Upper lobe of left lung (tissue), 6 donors: ENCODE data around the gene USP10. TPM values are rescaled to one million over a fixed set of nuclear protein-coding genes. Genes with fewer than 3 reads are reported as not detected.
"Not testable (repeated sequence)": the region's sequence is repeated elsewhere in the genome, so short reads cannot be mapped to it uniquely, and the experiment has no call there.

Experiments
- ATAC-seq, 2 donors: fragments of 200-7000 bp; cut with Tn5 transposase; one replicate each; pipeline ENCODE4 v1.9.1; 2022; ENCODE audit warnings: mild to moderate bottlenecking in 2 of 2, moderate library complexity in 2 of 2; ENCODE audit not compliant: low FRiP score in 2 of 2
- DNase-seq, 2 donors: peaks; one replicate each; pipeline ENCODE4 v3.0.0-alpha.2; 2019 to 2020
- H3K27ac ChIP-seq, 4 donors: fragments of 200-600 bp; sonication (generic); one replicate each; pipeline ENCODE4 v1.5.1; 2016 to 2019
- H3K27me3 ChIP-seq, 4 donors: fragments of 200-600 bp; sonication (generic); one replicate each; pipeline ENCODE4 v1.5.1; 2017 to 2019
- H3K36me3 ChIP-seq, 4 donors: fragments of 200-600 bp; sonication (generic); one replicate each; pipeline ENCODE4 v1.5.1; 2016 to 2019
- H3K4me1 ChIP-seq, 4 donors: fragments of 200-600 bp; sonication (generic); one replicate each; pipeline ENCODE4 v1.5.1; 2018 to 2019
- H3K4me3 ChIP-seq, 4 donors: fragments of 200-600 bp; sonication (generic); one replicate each; pipeline ENCODE4 v1.5.1; 2017 to 2019; ENCODE audit warnings: mild to moderate bottlenecking in 2 of 4, moderate library complexity in 1 of 4
- H3K9me3 ChIP-seq, 4 donors: fragments of 200-600 bp; sonication (generic); one replicate each; pipeline ENCODE4 v1.5.1; 2018 to 2019
- EP300 ChIP-seq, 4 donors: sonication (generic); formaldehyde crosslinking; IDR thresholded peaks; one replicate each; pipeline ENCODE4 v1.5.1; 2017; ENCODE audit warnings: antibody characterized with exemption in 4 of 4, control low read depth in 2 of 4
- POLR2A ChIP-seq, 4 donors: fragments of 450-650 bp; IDR thresholded peaks; one replicate each; pipeline ENCODE4 v1.5.1; 2016 to 2017; ENCODE audit warnings: antibody characterized with exemption in 4 of 4, mild to moderate bottlenecking in 2 of 4
- POLR2AphosphoS5 ChIP-seq, 2 donors: sonication (generic); formaldehyde crosslinking; IDR thresholded peaks; one replicate each; pipeline ENCODE4 v1.5.1; 2017; ENCODE audit warnings: antibody characterized with exemption in 2 of 2
- WGBS, 2 donors: methylation state at CpG; one replicate each; pipeline ENCODE4 v1.1.5; 2017 to 2018; 5-methylcytosine and 5-hydroxymethylcytosine counted together
- total RNA-seq, 6 donors: library from RNA; depleted of rRNA in 4 of 6; stranded (reverse); fragments of >200 nt in 4 of 6; gene quantifications; one replicate each; pipeline versions ENCODE4 v1.1.0 to v1.2.1, GENCODE V29; 2016 to 2021
- TF ChIP-seq, protein P1 (sequence below), 6 experiments: fragments of 450-650 bp in 4 of 6; fragments of 200-600 bp in 2 of 6; sonication (generic) in 2 of 6; IDR thresholded peaks; one replicate each; pipeline ENCODE4 v1.5.1; 2016 to 2019; ENCODE audit warnings: antibody characterized with exemption in 6 of 6
- donor health status: DM: no; HTN: no; CAD: no; lungs with moderate emphysema.
- donor health status: DM: no; HTN: yes; CAD: no; lungs with severe emphysema.

Gene USP10
- total RNA-seq, 6 donors from 2014 or later, result 40.9 to 64.7 (median 51.5) TPM

DNA sequence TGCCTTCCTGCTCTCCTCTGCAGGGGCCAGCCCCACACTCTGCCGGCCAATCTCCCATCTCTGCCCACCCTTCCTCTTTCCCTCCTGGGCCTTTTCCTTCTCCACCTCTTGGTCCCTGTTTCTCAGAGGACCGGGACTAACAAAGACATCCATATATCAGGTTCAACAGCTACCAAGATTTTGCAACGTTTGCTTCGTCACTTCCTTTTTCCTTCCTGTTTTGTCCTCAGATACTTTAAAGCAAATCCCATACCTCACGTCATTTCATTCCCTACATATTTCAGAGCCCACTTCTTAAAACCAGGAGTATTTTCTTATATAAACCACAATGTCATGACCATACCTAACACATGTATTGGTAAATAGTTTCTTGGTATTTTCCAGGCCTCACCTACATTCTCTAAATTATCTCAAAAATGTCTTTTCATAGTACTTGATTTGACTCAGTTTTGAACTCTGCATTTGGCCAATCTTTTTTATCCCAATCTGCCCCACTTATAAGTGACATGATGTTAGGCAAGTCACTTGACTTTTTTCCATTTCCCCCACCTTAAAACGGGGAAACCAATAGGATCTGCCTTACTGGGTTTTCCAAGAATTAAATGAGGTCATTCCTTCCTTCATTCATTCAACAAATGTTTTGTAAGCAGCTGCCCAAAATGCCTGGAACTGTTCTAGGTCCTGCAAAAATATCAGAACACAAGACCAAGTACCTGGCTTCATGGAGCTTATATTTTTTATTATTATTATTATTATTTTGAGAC, 7.2 kb upstream of the USP10 start:
- Histone ChIP-seq H3K36me3 (no peaks in the 10 kb centered on the region), H3K27ac (peak overlapping the region in 1 of 4 donors; percentile 55), H3K4me3 (no peak overlapping the region), H3K27me3 (no peaks in the 10 kb centered on the region), H3K9me3 (no peaks in the 10 kb centered on the region), H3K4me1 (no peaks in the 10 kb centered on the region)
- 38 to 53% methylated on average over 6 of the region's 6 CpGs for WGBS, 2 donors
- TF ChIP-seq, protein P1, sequence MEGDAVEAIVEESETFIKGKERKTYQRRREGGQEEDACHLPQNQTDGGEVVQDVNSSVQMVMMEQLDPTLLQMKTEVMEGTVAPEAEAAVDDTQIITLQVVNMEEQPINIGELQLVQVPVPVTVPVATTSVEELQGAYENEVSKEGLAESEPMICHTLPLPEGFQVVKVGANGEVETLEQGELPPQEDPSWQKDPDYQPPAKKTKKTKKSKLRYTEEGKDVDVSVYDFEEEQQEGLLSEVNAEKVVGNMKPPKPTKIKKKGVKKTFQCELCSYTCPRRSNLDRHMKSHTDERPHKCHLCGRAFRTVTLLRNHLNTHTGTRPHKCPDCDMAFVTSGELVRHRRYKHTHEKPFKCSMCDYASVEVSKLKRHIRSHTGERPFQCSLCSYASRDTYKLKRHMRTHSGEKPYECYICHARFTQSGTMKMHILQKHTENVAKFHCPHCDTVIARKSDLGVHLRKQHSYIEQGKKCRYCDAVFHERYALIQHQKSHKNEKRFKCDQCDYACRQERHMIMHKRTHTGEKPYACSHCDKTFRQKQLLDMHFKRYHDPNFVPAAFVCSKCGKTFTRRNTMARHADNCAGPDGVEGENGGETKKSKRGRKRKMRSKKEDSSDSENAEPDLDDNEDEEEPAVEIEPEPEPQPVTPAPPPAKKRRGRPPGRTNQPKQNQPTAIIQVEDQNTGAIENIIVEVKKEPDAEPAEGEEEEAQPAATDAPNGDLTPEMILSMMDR (IDR thresholded peaks at IDR 0.05), result no peak
- TF ChIP-seq EP300 (IDR thresholded peaks at IDR 0.05), result no peak
- TF ChIP-seq POLR2AphosphoS5 (IDR thresholded peaks at IDR 0.05), result no peak
- TF ChIP-seq POLR2A (IDR thresholded peaks at IDR 0.05), result no peak
- ATAC-seq, result peak in 1 of 2 donors; percentile 28
- peak in 1 of 2 donors; percentile 23 for DNase-seq

DNA sequence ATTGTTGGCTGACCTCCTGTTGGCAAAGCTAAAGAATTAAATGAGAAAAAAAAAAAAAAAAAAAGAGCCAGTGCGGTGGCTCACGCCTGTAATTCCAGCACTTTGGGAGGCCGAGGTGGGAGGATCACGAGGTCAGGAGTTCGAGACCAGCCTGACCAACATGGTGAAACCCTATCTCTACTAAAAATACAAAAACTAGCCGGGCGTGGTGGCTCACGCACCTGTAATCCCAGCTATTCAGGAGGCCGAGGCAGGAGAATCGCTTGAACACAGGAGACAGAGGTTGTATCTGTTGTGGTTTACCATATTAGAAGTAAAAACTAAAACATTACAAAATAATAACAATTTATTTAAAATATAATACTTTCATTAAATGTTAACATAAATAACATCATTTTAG, 5.9 kb upstream of the USP10 start:
- not testable (repeated sequence) for ATAC-seq, DNase-seq, H3K4me1 ChIP-seq, H3K27ac ChIP-seq, H3K27me3 ChIP-seq, H3K9me3 ChIP-seq, H3K36me3 ChIP-seq, H3K4me3 ChIP-seq
- 91 to 98% methylated on average over 10 of the region's 10 CpGs for WGBS, 2 donors

DNA sequence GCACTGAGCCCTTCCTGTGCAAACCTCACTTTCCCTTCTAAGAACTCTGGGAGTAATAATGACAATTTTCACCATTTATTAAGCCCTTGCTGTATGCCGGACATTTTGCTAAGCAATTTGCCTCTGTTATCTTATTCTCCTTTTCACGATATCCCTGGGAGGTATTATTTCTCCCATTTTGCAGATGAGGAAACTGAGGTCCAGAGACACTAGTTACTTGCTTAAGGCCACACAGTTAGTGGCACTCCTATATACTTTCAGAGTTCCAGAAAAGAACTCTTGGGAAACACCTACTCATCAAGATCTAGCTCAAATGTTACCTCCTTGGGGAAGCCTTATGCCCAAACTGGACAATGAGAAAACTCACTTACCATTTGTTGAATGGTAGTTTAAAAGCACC, 4.8 kb upstream of the USP10 start:
- no peaks in the 10 kb centered on the region for H3K27me3 ChIP-seq
- H3K4me3 ChIP-seq, result no peak overlapping the region
- TF ChIP-seq EP300 (IDR thresholded peaks at IDR 0.05), result no peak
- TF ChIP-seq POLR2AphosphoS5 (IDR thresholded peaks at IDR 0.05), result no peak
- no peak for TF ChIP-seq POLR2A (IDR thresholded peaks at IDR 0.05)
- TF ChIP-seq, protein P1 (IDR thresholded peaks at IDR 0.05), result no peak
- ATAC-seq (no peak), DNase-seq (no peak)
- no peak overlapping the region for H3K27ac ChIP-seq
- no peaks in the 10 kb centered on the region for H3K36me3 ChIP-seq
- peaks cover 4 to 7% (median 6%) of the 10 kb centered on the region in 4 donors for H3K4me1 ChIP-seq
- WGBS, 2 donors, result 95 to 97% methylated on average over 2 of the region's 2 CpGs
- H3K9me3 ChIP-seq, result no peaks in the 10 kb centered on the region

DNA sequence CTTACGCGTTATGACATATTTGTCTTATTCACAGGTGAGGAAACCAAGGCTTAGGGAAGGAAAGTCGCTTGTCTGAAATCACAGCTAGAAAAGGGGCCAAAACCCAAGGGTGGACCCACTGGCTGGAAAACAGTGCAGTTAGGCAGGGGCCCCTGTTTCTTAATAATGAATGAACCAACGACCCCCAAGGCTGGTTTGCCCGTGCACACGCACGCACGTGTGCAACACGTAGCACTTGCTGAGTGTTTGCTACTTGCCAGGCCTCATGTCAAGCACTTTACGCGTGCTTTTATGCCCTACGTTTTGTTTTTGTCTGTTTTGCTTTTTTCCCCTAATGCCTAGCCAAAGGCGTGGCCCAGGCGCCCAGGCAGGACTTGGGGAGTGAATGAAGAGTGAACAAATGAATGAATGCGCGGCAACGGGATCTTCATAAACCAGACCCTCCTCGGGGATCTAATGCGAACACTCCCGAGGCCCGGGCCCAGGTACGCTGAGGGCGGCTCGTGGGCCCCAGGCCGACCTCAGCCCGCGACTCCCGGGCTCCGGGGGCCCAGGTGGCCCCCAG, 571 bp upstream of the USP10 start:
- peak overlapping the region; percentile 74 to 100 (median 93) for H3K4me3 ChIP-seq
- H3K27ac ChIP-seq, result peak overlapping the region in 2 of 4 donors; percentile 61 to 95

More for the DNA sequence above, 571 bp upstream of the USP10 start:
- DNase-seq, result no peak
- TF ChIP-seq POLR2AphosphoS5 (IDR thresholded peaks at IDR 0.05), result no peak
- TF ChIP-seq EP300 (IDR thresholded peaks at IDR 0.05), result no peak
- TF ChIP-seq POLR2A (IDR thresholded peaks at IDR 0.05), result no peak
- TF ChIP-seq, protein P1 (IDR thresholded peaks at IDR 0.05), result no peak
- Histone ChIP-seq H3K9me3 (no peaks in the 10 kb centered on the region), H3K36me3 (no peaks in the 10 kb centered on the region), H3K27me3 (no peaks in the 10 kb centered on the region), H3K4me1 (peaks cover 23 to 34% (median 24%) of the 10 kb centered on the region in 4 donors)
- peak in 1 of 2 donors; percentile 26 for ATAC-seq
- WGBS, 2 donors, result 23 to 35% methylated on average over 17 to 28 of the region's 29 CpGs
